RWPE1 (cell line): Measurements from ENCODE around the gene INTS6L.
"Not testable (repeated sequence)": the region's sequence is repeated elsewhere in the genome, so short reads cannot be mapped to it uniquely, and the experiment has no call there.

ENCODE experiments used
- CTCF ChIA-PET: fragments of 350-600 bp; sonication (Branson Sonifier 250); formaldehyde crosslinking; extraction: SDS; loops from one replicate; lab custom pipeline; 2021; lab: Yijun Ruan, JAX
- POLR2A ChIA-PET: fragments of 400-600 bp; formaldehyde crosslinking; extraction: SDS; loops from one replicate; lab custom pipeline; 2020; ENCODE audit warnings: antibody characterized with exemption; ENCODE audit not compliant: low non-redundant PET; lab: Yijun Ruan, JAX
- DNase-seq: peaks from one replicate; pipeline ENCODE4 v3.0.0; 2012; ENCODE audit warnings: low spot score
- H3K27ac ChIP-seq: fragments of 450-650 bp; 2 replicates; pipeline ENCODE4 v1.5.1; 2017
- CTCF ChIP-seq: fragments of 450-650 bp; conservative IDR thresholded peaks from 2 replicates; pipeline ENCODE4 v1.5.1; 2017; ENCODE audit warnings: low read depth, mild to moderate bottlenecking

The INTS6L gene

GRCh38 chrX:135596495-135596894 lies 76.0 kb downstream of the INTS6L start:
- POLR2A ChIA-PET = no interaction called here
- peak; percentile 36 for TF ChIP-seq CTCF
- peak; percentile 0 for DNase-seq
- no peak overlapping the region for H3K27ac ChIP-seq
- CTCF ChIA-PET = interaction anchor here (0.7 kb wide), 2 partner anchors 52 to 72 kb away, joined by 3 read pairs; no protein-coding TSS in a partner anchor

- ChIA-PET CTCF (no interaction called here), POLR2A (no interaction called here)
- TF ChIP-seq CTCF = no peak
Observed at GRCh38 chrX:135605906-135606305, 85.4 kb downstream of the INTS6L start.

GRCh38 chrX:135624408-135625204 lies 104.1 kb downstream of the INTS6L start:
- POLR2A ChIA-PET, CTCF ChIA-PET: not testable (repeated sequence)

More at GRCh38 chrX:135605906-135606305, 85.4 kb downstream of the INTS6L start:
- no peak overlapping the region for H3K27ac ChIP-seq
- no peak for DNase-seq

GRCh38 chrX:135625995-135626394 lies 105.5 kb downstream of the INTS6L start:
- CTCF ChIA-PET = interaction anchor here (0.5 to 0.8 kb wide), 4 partner anchors 21 to 421 kb away, joined by 3 to 4 read pairs (median 3); no protein-coding TSS in a partner anchor
- DNase-seq = peak; percentile 1

More at GRCh38 chrX:135624408-135625204, 104.1 kb downstream of the INTS6L start:
- H3K27ac ChIP-seq, DNase-seq: not testable (repeated sequence)

GRCh38 chrX:135629342-135629741 lies 108.9 kb downstream of the INTS6L start:
- H3K27ac ChIP-seq = no peak overlapping the region
- no peak for DNase-seq
- CTCF ChIA-PET = no interaction called here
- no peak for TF ChIP-seq CTCF
- POLR2A ChIA-PET = no interaction called here

More at GRCh38 chrX:135625995-135626394, 105.5 kb downstream of the INTS6L start:
- POLR2A ChIA-PET = no interaction called here
- no peak overlapping the region for H3K27ac ChIP-seq
- TF ChIP-seq CTCF = no peak
